Activated CD8-positive, alpha-beta memory T cell treated with anti-CD3 and anti-CD28 coated beads, Interleukin-2, amount 50 U/mL, for 1 hour (primary cell): Measurements from ENCODE around the gene ABCC5.
"Not testable (repeated sequence)": the region's sequence is repeated elsewhere in the genome, so short reads cannot be mapped to it uniquely, and the experiment has no call there.

Experiments used
- DNase-seq: peaks from one replicate; pipeline ENCODE4 v3.0.0-alpha.2; 2020; ENCODE audit errors: extremely low read depth

The ABCC5 gene

DNA sequence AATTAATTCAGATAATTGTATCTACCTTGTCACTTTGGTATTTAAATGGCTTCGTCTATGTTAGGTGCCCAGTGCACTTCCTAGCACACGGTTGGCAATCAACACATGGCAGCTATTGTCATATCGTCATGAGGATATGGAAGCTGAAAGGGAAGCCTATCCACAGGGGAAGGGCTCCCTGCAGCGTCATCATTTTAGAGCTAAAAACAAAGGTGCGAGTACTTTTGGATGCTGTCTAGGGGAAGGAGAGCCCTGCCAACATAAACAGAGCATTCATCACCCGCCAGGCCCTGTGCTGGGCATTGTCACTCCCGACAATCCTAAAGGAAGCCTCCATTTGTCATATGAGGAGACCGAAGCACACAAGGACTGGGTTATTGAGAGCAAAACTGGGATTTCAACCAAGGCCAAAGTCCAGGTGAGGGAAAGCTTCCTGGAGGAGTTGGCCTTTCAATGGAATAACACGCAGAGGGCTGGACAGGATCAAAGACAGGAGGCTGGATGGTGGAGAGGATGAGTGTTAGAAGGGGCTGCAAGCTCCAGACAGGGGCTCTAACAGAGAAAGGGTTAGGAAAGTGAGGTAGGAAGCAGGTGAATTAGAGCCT lies 125.0 kb downstream of the ABCC5 start:
- no peak for DNase-seq

DNA sequence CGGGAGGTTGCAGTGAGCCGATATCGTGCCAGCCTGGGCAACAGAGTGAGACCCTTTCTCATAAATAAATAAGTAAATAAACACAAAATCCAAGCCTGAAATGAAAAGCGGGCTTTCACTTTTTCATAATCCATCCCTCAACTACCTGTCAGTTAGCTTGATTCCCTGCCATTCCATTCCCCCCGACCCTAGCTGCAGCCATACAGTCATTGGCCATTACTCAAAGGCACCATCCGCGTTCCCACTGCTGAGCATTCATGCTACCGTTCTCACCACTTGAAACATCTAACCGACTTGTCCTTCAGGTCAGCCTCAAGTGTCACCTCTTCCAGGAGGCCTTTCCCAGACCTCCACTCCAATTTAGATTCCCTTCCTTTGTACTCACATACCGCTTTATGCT lies 131.9 kb downstream of the ABCC5 start:
- DNase-seq, result no peak

DNA sequence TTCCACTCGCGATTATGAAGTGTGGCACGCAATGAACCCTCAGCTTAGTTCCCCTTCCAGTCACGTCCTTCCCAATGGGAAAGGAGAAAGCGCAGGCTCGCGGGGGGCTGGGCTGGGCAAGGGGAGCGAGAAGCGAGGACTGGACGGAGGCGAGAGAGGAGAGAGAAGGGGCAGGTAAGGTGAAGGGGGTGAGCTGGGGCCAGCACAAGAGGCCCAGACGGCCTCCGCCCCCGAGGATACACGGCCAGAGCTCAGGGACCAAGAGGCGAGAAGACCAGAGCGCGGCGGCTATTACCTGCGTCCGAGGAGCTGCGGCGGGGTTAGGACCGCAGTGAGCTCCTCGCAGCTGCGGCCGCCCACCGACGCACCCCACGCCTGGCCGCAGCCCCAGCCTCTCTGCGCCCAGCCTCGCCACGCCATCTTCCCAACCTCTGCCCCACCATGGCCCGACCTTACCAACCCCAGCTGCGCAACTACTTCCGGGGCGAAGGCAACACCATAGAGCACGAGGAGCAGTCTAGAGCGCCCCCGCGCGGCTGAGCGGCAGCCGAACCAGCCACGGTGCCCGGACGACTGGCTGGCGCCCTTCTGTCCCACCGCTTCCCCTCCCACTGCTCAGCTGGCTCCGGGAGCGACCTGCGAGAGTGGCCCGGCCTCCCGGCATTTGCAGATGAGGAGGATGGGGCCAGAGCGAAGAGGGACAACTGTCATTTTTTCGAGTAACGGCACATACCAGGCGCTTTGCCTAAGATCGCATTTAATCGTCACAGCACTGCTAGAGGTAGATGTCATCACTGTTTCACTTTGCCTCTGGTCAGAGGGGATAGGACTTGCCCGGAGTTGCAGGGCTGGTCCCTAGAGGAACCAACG lies 133.0 kb downstream of the ABCC5 start, which contains the start of gene PARL:
Gene PARL (minus strand): TSS at position 454 of the 870 bp plus-strand sequence. CDS start 34 bp downstream, at position 420.
- peak; percentile 90 for DNase-seq

DNA sequence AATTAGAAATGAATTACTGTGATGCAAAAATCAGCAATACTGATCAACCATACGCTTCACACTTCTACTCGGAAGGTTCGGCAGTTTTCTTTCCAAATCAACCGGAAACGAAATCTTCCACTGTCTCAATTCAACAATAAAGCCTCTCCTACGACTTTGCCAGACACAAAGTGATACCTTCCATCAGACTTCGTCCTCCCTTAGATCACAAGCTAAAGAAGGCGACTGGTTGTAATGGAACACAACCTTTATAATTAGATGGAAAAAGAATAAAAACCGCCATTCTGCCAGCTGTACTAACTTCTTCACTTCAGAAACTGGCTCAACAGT lies 133.6 kb downstream of the ABCC5 start:
- DNase-seq, result no peak

DNA sequence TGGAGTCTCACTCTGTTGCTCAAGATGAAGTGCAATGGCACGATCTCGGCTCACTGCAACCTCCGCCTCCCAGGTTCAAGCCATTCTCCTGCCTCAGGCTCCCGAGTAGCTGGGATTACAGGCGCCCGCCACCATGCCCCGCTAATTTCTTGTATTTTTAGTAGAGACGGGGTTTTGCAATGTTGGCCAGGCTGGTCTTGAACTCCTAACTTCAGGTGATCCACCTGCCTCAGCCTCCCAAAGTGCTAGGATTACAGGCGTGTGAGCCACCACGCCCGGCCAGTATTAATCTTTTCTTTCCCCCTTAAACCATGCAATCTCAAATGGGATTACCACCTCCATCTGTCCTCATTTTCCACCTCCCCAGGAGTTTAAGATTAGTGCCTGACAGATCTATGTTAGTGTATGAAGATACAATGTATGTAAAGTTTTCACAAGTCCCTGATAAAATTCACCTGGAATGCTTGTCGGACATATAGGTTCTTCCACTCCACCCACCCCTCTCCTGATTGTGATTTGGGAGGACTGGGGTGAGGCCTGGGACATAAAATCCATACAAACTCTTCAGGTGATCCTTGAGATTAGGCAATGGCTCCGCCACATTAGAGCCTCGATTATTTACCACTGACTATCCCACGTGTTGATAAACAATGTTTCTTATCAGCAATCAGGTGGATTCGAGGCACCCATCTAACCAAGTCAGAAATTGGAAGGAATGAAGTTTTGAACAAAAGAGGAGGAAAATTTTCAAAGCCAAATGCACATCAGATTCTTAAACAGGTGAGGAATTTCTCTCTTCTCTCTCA lies 134.2 kb downstream of the ABCC5 start:
- no peak for DNase-seq

DNA sequence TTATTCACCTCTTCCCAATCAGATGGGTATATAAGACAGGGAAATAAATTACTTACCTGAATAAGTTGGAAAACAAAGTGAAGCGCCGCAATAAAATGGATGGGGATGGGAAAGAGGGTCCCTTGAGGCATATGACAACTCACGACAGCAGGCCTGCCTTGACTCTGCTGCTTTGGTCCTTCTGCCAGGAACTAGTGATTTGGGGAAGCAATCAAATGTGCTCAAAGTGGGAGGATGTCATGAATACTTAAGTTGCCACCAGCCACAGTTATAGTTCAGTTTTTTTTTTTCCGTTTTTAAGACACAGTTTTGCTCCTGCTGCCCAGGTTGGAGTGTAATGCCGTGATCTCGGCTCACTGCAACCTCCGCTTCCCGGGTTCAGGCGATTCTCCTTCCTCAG lies 137.6 kb downstream of the ABCC5 start:
- DNase-seq, result no peak

DNA sequence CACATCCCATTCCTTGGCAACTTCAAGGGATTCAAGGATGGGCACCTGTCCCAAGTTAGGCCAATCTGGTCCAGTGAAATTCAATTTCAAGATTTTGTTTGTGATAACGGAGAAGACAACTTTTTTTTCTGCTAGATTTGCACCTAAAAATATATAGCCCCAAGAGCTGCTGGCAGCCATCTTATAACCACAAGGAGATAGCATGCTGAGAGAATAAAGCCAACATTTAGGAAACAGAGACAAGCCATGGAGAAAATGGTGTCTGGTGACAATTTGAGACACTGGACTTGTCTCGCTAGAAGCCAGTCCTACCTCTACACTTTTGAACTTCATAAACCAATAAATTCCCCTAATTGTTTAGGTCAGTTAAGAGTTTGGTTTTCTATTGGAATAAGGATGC lies 138.4 kb downstream of the ABCC5 start:
- no peak for DNase-seq

DNA sequence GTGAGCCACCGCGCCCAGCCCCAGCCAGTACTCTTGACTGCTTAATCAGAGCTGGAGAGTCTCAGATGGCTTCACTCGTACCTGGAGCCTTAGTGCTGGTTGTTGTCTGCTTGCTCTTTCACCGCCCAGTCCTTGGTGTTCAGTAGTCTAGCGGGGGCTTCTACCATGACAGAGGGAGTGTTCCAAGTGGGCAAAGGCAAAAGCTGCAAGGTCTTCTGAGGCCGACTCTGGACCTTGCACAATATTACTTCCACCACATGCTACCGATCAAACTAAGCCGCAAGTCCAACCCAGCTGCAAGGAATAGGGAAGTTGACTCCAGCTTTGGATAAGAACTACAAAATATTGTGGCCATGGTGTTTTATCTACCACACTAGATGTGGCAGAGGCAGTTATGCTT lies 139.6 kb downstream of the ABCC5 start:
- DNase-seq, result no peak

DNA sequence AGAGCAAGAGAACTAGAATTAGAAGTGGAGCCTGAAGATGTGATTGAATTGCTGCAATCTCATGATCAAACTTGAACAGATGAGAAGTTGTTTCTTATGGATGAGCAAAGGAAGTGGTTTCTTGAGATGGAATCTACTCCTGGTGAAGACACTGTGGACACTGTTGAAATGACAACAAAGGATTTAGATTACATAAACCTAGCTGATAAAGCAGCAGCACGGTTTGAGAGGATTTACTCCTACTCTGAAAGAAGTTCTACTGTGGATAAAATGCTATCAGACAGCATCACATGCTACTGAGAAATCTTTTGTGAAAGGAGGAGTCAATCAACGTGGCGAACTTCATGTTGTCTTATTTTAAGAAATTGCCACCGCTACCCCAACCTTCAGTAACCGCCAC lies 140.5 kb downstream of the ABCC5 start:
- not testable (repeated sequence) for DNase-seq

DNA sequence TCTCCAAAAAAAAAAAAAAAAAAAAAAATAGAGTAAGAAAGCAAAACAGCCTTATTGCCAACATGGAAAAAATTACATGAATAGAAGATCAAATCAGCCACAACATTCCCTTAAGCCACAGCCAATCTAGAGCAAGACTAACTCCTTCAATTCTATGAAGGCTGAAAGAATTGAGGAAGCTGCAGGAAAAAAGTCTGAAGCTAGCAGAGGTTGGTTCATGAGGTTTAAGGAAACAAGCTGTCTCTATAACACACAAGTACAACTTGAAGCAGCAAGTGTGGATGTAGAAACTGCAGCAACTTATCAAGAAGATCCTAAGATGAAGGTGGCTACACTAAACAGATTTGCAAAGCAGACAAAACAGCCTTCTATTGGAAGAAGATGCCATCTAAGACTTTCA lies 142.3 kb downstream of the ABCC5 start:
- no peak for DNase-seq

DNA sequence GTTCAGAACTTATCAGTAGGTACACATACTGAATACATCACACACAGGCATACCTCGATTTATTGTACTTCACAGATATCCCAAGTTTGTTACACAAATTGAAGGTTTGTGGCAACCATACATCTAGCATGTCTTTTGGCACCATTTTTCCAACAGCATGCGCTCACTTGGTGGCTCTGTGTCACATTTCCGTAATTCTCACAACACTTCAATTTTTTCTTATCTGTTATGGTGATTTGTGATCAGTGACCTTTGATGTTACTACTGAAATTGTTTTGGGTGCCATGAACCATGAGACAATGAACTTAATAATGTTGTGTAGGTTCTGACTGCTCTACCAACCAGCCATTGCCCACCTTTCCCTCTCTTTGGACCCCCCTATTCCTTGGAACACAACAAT lies 143.8 kb downstream of the ABCC5 start:
- no peak for DNase-seq

DNA sequence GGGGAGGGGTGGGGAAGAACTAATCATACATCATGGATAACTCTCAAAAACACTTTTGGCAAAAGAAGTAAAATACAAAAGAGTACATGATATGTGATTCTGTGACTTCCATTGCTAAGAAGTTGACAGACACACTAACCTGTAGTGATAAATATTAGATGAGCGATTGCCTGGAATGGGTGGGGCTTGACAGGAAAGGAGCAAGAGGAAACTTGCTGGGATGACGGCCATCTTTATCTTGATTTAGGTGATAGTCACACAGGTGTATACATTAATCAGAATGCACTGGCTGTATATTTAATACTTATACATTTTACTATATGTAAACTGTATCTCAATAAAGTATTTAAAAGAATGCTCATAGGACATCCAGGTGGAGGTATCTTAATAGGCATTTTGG lies 146.1 kb downstream of the ABCC5 start:
- no peak for DNase-seq

DNA sequence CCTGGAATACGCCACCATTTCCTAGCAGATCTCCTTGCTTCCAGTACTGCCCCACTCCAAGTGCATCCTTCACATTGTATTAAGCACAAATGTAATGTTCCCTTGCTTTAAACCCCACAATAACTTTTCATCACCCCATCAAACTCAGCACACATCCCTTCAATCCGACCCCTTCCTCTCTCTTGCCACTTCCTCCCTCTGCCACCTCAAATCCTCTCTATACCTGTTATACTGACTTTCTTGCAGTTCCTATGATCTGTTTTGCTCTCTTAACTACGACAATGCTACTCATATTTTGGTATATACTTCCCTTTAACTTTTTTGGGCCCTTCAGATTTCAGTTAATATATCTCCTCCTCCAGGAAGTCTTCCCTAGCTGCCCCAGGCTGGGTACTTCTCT lies 147.1 kb downstream of the ABCC5 start:
- DNase-seq, result no peak
